ENCODE data around the gene EXOC6B.

The EXOC6B gene

DNA sequence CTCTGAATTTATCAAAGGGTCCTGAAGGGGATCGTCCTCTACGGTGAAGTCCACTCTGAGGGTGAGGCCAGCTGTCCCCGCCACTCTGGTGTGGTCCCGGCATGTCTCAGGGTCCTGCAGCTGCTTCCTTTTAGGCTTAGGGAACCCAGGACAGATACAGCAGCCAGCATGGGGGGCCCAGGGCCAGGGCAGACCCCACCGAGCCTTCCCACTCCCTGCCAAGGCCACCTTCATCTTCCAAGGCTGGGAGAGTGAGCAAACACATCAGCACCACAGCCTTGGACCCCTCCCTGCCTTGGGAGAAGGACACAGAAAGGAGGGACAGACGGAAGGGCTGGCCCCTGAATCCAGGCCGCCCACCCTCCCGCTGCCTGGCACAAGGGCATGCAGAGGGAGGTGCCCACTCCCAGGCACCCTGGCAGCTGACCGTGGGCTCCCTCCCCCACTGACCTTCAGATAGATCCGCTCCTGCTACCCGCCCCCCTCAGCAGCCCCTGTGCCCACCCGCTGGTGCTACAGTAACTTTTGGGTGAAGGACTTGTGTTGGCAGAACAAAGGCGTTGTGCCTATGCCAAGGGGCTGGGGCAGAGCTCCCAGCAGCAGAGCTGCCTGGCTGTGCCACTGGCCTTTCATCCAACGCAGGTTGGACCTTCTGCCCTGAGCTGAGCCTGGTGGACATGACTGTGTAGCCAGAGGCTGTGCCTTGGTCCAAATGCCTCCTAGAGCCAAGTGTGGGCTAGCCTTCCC lies 685.8 kb downstream of the EXOC6B start:
- Histone ChIP-seq H3K27ac (ENCODE audit: low read depth, low read length) (no peak overlapping the region), H3K36me3 (ENCODE audit: control insufficient read depth, insufficient read depth, low read length) (no peaks in the 10 kb centered on the region), H3K4me1 (ENCODE audit: control insufficient read depth, insufficient read depth, low read length) (peaks cover 13% of the 10 kb centered on the region), H3K9ac (ENCODE audit: low read depth, low read length) (no peak overlapping the region), H3K27me3 (ENCODE audit: control insufficient read depth, insufficient read depth, low read length) (peaks cover 69% of the 10 kb centered on the region), H3K9me3 (ENCODE audit: control insufficient read depth, insufficient read depth, low read length) (no peaks in the 10 kb centered on the region), H3K4me3 (ENCODE audit: low read depth, low read length) (no peak overlapping the region)

- Histone ChIP-seq H3K27ac (ENCODE audit: low read depth, low read length) (no peak overlapping the region), H3K36me3 (ENCODE audit: control insufficient read depth, insufficient read depth, low read length) (no peaks in the 10 kb centered on the region), H3K4me1 (ENCODE audit: control insufficient read depth, insufficient read depth, low read length) (peaks cover 13% of the 10 kb centered on the region), H3K4me3 (ENCODE audit: low read depth, low read length) (no peak overlapping the region), H3K27me3 (ENCODE audit: control insufficient read depth, insufficient read depth, low read length) (peaks cover 63% of the 10 kb centered on the region), H3K9me3 (ENCODE audit: control insufficient read depth, insufficient read depth, low read length) (no peaks in the 10 kb centered on the region), H3K9ac (ENCODE audit: low read depth, low read length) (no peak overlapping the region)
Observed at GRCh38 chr2:72139471-72139873, 686.4 kb downstream of the EXOC6B start.

- Histone ChIP-seq H3K36me3 (ENCODE audit: control insufficient read depth, insufficient read depth, low read length) (no peaks in the 10 kb centered on the region), H3K27ac (ENCODE audit: low read depth, low read length) (no peak overlapping the region), H3K27me3 (ENCODE audit: control insufficient read depth, insufficient read depth, low read length) (peaks cover 58% of the 10 kb centered on the region), H3K9ac (ENCODE audit: low read depth, low read length) (no peak overlapping the region), H3K9me3 (ENCODE audit: control insufficient read depth, insufficient read depth, low read length) (no peaks in the 10 kb centered on the region), H3K4me3 (ENCODE audit: low read depth, low read length) (no peak overlapping the region), H3K4me1 (ENCODE audit: control insufficient read depth, insufficient read depth, low read length) (peaks cover 11% of the 10 kb centered on the region)
Observed at GRCh38 chr2:72138921-72139381, 686.9 kb downstream of the EXOC6B start.

- no peak overlapping the region for H3K27ac ChIP-seq (ENCODE audit: low read depth, low read length)
- H3K27me3 ChIP-seq (ENCODE audit: control insufficient read depth, insufficient read depth, low read length) = peaks cover 51% of the 10 kb centered on the region
- H3K9me3 ChIP-seq (ENCODE audit: control insufficient read depth, insufficient read depth, low read length) = no peaks in the 10 kb centered on the region
- H3K9ac ChIP-seq (ENCODE audit: low read depth, low read length) = no peak overlapping the region
- peaks cover 7% of the 10 kb centered on the region for H3K4me1 ChIP-seq (ENCODE audit: control insufficient read depth, insufficient read depth, low read length)
- no peaks in the 10 kb centered on the region for H3K36me3 ChIP-seq (ENCODE audit: control insufficient read depth, insufficient read depth, low read length)
- no peak overlapping the region for H3K4me3 ChIP-seq (ENCODE audit: low read depth, low read length)
Observed at GRCh38 chr2:72138011-72138881, 687.6 kb downstream of the EXOC6B start.

GRCh38 chr2:72137498-72138010 lies 688.3 kb downstream of the EXOC6B start:
- H3K9me3 ChIP-seq (ENCODE audit: control insufficient read depth, insufficient read depth, low read length) = no peaks in the 10 kb centered on the region
- peaks cover 3% of the 10 kb centered on the region for H3K4me1 ChIP-seq (ENCODE audit: control insufficient read depth, insufficient read depth, low read length)
- H3K27me3 ChIP-seq (ENCODE audit: control insufficient read depth, insufficient read depth, low read length) = peaks cover 44% of the 10 kb centered on the region
- H3K9ac ChIP-seq (ENCODE audit: low read depth, low read length) = no peak overlapping the region
- no peaks in the 10 kb centered on the region for H3K36me3 ChIP-seq (ENCODE audit: control insufficient read depth, insufficient read depth, low read length)
- no peak overlapping the region for H3K27ac ChIP-seq (ENCODE audit: low read depth, low read length)
- no peak overlapping the region for H3K4me3 ChIP-seq (ENCODE audit: low read depth, low read length)

- H3K9ac ChIP-seq (ENCODE audit: low read depth, low read length) = no peak overlapping the region
- H3K27ac ChIP-seq (ENCODE audit: low read depth, low read length) = no peak overlapping the region
- H3K4me1 ChIP-seq (ENCODE audit: control insufficient read depth, insufficient read depth, low read length) = no peaks in the 10 kb centered on the region
- no peaks in the 10 kb centered on the region for H3K9me3 ChIP-seq (ENCODE audit: control insufficient read depth, insufficient read depth, low read length)
- peaks cover 39% of the 10 kb centered on the region for H3K27me3 ChIP-seq (ENCODE audit: control insufficient read depth, insufficient read depth, low read length)
- H3K36me3 ChIP-seq (ENCODE audit: control insufficient read depth, insufficient read depth, low read length) = no peaks in the 10 kb centered on the region
- H3K4me3 ChIP-seq (ENCODE audit: low read depth, low read length) = no peak overlapping the region
Observed at GRCh38 chr2:72136933-72137497, 688.8 kb downstream of the EXOC6B start.

DNA sequence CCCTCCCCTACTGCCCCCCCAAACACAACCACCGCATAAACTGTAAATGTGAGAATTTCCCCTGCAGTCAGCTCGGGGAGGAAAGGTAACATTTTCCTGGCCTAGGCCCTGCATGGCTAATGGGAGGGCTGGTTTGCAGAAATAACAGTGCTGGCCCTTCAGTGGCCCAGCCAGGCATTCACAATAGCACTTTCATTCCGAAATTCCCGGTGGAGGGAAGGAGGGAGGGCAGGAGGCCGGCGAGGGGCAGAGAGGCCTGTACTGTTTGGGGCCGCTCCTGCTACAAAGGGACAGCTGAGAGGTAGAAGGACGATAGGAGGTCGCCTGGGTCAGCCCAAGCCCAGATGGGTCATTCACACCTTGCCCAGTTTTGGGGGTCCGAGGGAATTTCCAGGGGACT lies 689.5 kb downstream of the EXOC6B start:
- Histone ChIP-seq H3K4me3 (ENCODE audit: low read depth, low read length) (no peak overlapping the region), H3K27ac (ENCODE audit: low read depth, low read length) (no peak overlapping the region), H3K27me3 (ENCODE audit: control insufficient read depth, insufficient read depth, low read length) (peaks cover 34% of the 10 kb centered on the region), H3K4me1 (ENCODE audit: control insufficient read depth, insufficient read depth, low read length) (no peaks in the 10 kb centered on the region), H3K36me3 (ENCODE audit: control insufficient read depth, insufficient read depth, low read length) (no peaks in the 10 kb centered on the region), H3K9ac (ENCODE audit: low read depth, low read length) (no peak overlapping the region), H3K9me3 (ENCODE audit: control insufficient read depth, insufficient read depth, low read length) (no peaks in the 10 kb centered on the region)

GRCh38 chr2:72135921-72136320 lies 689.9 kb downstream of the EXOC6B start:
- H3K36me3 ChIP-seq (ENCODE audit: control insufficient read depth, insufficient read depth, low read length) = no peaks in the 10 kb centered on the region
- H3K9ac ChIP-seq (ENCODE audit: low read depth, low read length) = no peak overlapping the region
- peaks cover under 1% of the 10 kb centered on the region; the same call in 1 of the 2 replicates for H3K4me1 ChIP-seq (ENCODE audit: control insufficient read depth, insufficient read depth, low read length)
- H3K9me3 ChIP-seq (ENCODE audit: control insufficient read depth, insufficient read depth, low read length) = no peaks in the 10 kb centered on the region
- no peak overlapping the region for H3K4me3 ChIP-seq (ENCODE audit: low read depth, low read length)
- H3K27ac ChIP-seq (ENCODE audit: low read depth, low read length) = no peak overlapping the region
- peaks cover 34% of the 10 kb centered on the region for H3K27me3 ChIP-seq (ENCODE audit: control insufficient read depth, insufficient read depth, low read length)

DNA sequence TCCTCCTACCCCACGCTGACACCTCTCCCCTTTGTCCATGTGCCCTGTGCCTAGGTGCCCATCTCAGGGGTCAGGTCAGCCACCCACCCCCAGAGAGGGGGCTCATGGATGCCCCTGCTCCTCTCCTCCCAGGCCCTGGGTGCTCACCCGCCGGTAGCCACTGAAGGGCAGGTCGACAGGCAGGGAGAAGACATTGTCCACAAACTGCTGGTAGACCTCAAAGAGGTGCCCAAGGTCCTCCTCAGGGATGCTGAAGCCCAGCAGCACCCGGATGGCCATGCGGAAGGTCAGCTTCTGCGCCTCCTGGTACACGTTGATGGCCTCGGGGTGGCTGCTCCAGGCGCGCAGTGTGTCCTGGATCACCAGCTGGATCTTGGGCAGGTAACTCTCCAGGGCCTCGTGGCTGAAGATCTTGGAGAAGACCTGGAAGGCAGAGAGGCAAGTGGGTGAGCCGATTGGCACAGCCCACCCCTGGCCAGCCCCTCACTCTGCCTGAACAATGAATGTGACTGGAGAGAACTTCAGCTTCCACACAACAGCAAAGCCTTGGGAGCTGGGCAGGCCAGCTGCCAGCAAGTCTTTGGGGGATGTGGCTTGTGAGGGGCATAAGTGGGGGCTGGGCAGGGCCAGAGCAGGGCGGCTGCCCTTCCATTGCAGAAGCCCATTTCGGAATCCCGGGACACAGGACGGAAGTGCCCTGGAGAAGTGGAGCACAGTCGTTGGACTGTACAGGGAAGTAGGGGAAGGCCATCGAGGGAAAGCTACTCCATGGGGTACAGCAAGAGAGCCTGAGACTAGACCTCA lies 690.6 kb downstream of the EXOC6B start:
- no peaks in the 10 kb centered on the region for H3K36me3 ChIP-seq (ENCODE audit: control insufficient read depth, insufficient read depth, low read length)
- H3K27me3 ChIP-seq (ENCODE audit: control insufficient read depth, insufficient read depth, low read length) = peaks cover 33% of the 10 kb centered on the region
- no peak overlapping the region for H3K9ac ChIP-seq (ENCODE audit: low read depth, low read length)
- no peak overlapping the region for H3K4me3 ChIP-seq (ENCODE audit: low read depth, low read length)
- H3K27ac ChIP-seq (ENCODE audit: low read depth, low read length) = no peak overlapping the region
- no peaks in the 10 kb centered on the region for H3K9me3 ChIP-seq (ENCODE audit: control insufficient read depth, insufficient read depth, low read length)
- peaks cover 7% of the 10 kb centered on the region; the same call in 1 of the 2 replicates for H3K4me1 ChIP-seq (ENCODE audit: control insufficient read depth, insufficient read depth, low read length)

DNA sequence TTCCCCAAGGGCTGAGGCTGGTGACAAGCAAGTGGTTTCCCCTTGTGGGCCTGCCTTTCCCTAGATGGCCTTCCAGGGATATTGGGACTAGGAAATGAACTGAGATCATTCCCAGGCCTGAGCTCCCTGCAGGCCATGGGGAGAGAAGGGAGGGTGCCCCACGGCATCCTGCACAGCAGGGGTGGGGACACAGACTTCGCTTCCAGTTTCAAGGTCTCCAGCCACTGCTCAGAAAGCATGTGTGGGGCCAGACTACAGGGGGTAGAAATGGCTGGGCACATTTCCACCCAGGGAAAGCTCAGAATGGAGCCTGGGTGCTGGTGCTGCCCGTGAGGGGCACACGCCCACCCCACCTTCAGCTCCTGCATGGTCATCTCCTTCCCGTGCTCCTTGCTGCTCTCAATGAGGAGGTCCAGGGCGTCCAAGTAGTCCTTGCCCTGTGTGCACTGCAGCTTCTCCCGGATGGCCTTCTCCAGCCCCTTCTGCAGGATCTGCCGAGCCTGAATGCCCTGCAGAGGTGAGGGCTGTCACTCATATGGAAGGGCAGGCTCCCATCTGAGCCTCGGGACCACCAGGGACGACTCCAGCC lies 691.3 kb downstream of the EXOC6B start:
- Histone ChIP-seq H3K4me3 (ENCODE audit: low read depth, low read length) (no peak overlapping the region), H3K9ac (ENCODE audit: low read depth, low read length) (no peak overlapping the region), H3K9me3 (ENCODE audit: control insufficient read depth, insufficient read depth, low read length) (no peaks in the 10 kb centered on the region), H3K27ac (ENCODE audit: low read depth, low read length) (no peak overlapping the region), H3K27me3 (ENCODE audit: control insufficient read depth, insufficient read depth, low read length) (peaks cover 29% of the 10 kb centered on the region), H3K4me1 (ENCODE audit: control insufficient read depth, insufficient read depth, low read length) (peaks cover 11% of the 10 kb centered on the region; the same call in 1 of the 2 replicates), H3K36me3 (ENCODE audit: control insufficient read depth, insufficient read depth, low read length) (no peaks in the 10 kb centered on the region)

Measured in HUES48 (cell line).